G401 (cell line): Measurements from ENCODE around the gene CHST8. TPM values are rescaled to one million over a fixed set of nuclear protein-coding genes. Genes with fewer than 3 reads are reported as not detected.
"Not testable (repeated sequence)": the region's sequence is repeated elsewhere in the genome, so short reads cannot be mapped to it uniquely, and the experiment has no call there.

Source experiments
- DNase-seq: peaks from one replicate; pipeline ENCODE4 v3.0.0-alpha.2; 2015; ENCODE audit warnings: low spot score
- in situ Hi-C: cut with HindIII; loops from 2 replicates; pipeline ENCODE4 v1.10.0; 2016; ENCODE audit warnings: low sequenced_read_pairs, mixed read lengths
- total RNA-seq: library from RNA; depleted of rRNA; stranded (reverse); fragments of >200 nt; shearing (Covaris generic); gene quantifications from 2 replicates; pipeline ENCODE4 v1.2.3, GENCODE V29; 2014

CHST8 gene
- total RNA-seq, 1 experiment from 2014 or later = not detected

- no peak for DNase-seq
- in situ Hi-C loops = no loop called here
These were observed 186.6 kb downstream of the CHST8 start for GRCh38 chr19:33808399-33808798.

GRCh38 chr19:33809960-33810359, 188.2 kb downstream of the CHST8 start:
- no peak for DNase-seq

GRCh38 chr19:33810821-33811220, 189.1 kb downstream of the CHST8 start:
- in situ Hi-C loops = no loop called here
- DNase-seq = no peak

More at GRCh38 chr19:33809960-33810359, 188.2 kb downstream of the CHST8 start:
- in situ Hi-C loops = no loop called here

GRCh38 chr19:33811246-33811645, 189.5 kb downstream of the CHST8 start:
- DNase-seq = no peak
- in situ Hi-C loops = no loop called here

- in situ Hi-C loops = no loop called here
- no peak for DNase-seq
These were observed 190.1 kb downstream of the CHST8 start for GRCh38 chr19:33811736-33812387.

GRCh38 chr19:33812388-33813330, 190.9 kb downstream of the CHST8 start:
- in situ Hi-C loops = no loop called here

GRCh38 chr19:33813391-33814101, 191.8 kb downstream of the CHST8 start:
- in situ Hi-C loops = no loop called here
- no peak for DNase-seq

More at GRCh38 chr19:33812388-33813330, 190.9 kb downstream of the CHST8 start:
- DNase-seq = no peak

- in situ Hi-C loops = no loop called here
- no peak for DNase-seq
These were observed 192.7 kb downstream of the CHST8 start for GRCh38 chr19:33814181-33815165.

- no peak for DNase-seq
- in situ Hi-C loops = no loop called here
These were observed 193.9 kb downstream of the CHST8 start for GRCh38 chr19:33815380-33816340.

GRCh38 chr19:33818411-33818810, 196.7 kb downstream of the CHST8 start:
- in situ Hi-C loops = no loop called here
- no peak for DNase-seq

GRCh38 chr19:33819078-33819477, 197.3 kb downstream of the CHST8 start:
- in situ Hi-C loops, DNase-seq: not testable (repeated sequence)

GRCh38 chr19:33819506-33819879, 197.7 kb downstream of the CHST8 start:
- DNase-seq = no peak
- in situ Hi-C loops = no loop called here

GRCh38 chr19:33819880-33820781, 198.4 kb downstream of the CHST8 start:
- no peak for DNase-seq

GRCh38 chr19:33821871-33822270, 200.1 kb downstream of the CHST8 start:
- in situ Hi-C loops = no loop called here
- DNase-seq = no peak

More at GRCh38 chr19:33819880-33820781, 198.4 kb downstream of the CHST8 start:
- in situ Hi-C loops = no loop called here
